ENCODE results near the gene VIM.

The VIM gene

GRCh38 chr10:17200912-17201793, 26.9 kb upstream of the VIM start, which contains the start of gene TRDMT1 (continued):
- TF ChIP-seq ZSCAN5A (tag by site-specific recombination; IDR thresholded peaks at IDR 0.05) = peak; percentile 99
- TF ChIP-seq SP2 (tag by site-specific recombination; IDR thresholded peaks at IDR 0.05) = peak; percentile 92
- TF ChIP-seq MEIS1 (CRISPR knock-in tag; IDR thresholded peaks at IDR 0.05; ENCODE audit: borderline replicate concordance) = no peak
- no peak for TF ChIP-seq ZNF23 (tag by site-specific recombination; IDR thresholded peaks at IDR 0.05; ENCODE audit: borderline replicate concordance)
- no peak for TF ChIP-seq BCL11B (tag by site-specific recombination; IDR thresholded peaks at IDR 0.05; ENCODE audit: low read depth)
- TF ChIP-seq ZNF544 (tag by site-specific recombination; IDR thresholded peaks at IDR 0.05) = no peak
- TF ChIP-seq ZNF24 (tag by site-specific recombination; IDR thresholded peaks at IDR 0.05) = peak; percentile 93; the same call in 1 of the 2 replicates
- peak; percentile 97 for TF ChIP-seq ZNF660 (tag by site-specific recombination; IDR thresholded peaks at IDR 0.05)
- TF ChIP-seq ZNF26 (tag by site-specific recombination; IDR thresholded peaks at IDR 0.05) = no peak
- peak; percentile 94 for TF ChIP-seq ZNF610 (tag by site-specific recombination; IDR thresholded peaks at IDR 0.05; ENCODE audit: borderline replicate concordance)
- TF ChIP-seq ZBTB8A (tag by site-specific recombination; IDR thresholded peaks at IDR 0.05) = peak; percentile 90
- TF ChIP-seq WT1 (tag by site-specific recombination; IDR thresholded peaks at IDR 0.05) = peak; percentile 76; the same call in 1 of the 2 replicates
- no peak for TF ChIP-seq ZNF704 (tag by site-specific recombination; IDR thresholded peaks at IDR 0.05)

- peaks cover 4% of the 10 kb centered on the region; the same call in 1 of the 2 replicates for H3K4me1 ChIP-seq (ENCODE audit: control insufficient read depth, insufficient read depth, low read length)
- H3K4me3 ChIP-seq (ENCODE audit: low read depth, low read length) = peak overlapping the region; percentile 76
- CTCF ChIA-PET = interaction anchor here (0.6 to 1.3 kb wide), 3 partner anchors 23 to 1321 kb away, joined by 3 read pairs; no protein-coding TSS in a partner anchor
- POLR2A ChIA-PET = interaction anchor here (0.6 to 3.7 kb wide), 12 partner anchors 12 to 384 kb away, joined by 3 to 78 read pairs (median 5); partner anchors contain the start of genes RSU1 and VIM
- no peaks in the 10 kb centered on the region for H3K36me3 ChIP-seq (ENCODE audit: control insufficient read depth in 2 of 2, insufficient read depth in 1 of 2, low read length in 2 of 2)
- H3K27ac ChIP-seq (ENCODE audit: extremely low read depth, low read depth, low read length) = peak overlapping the region; percentile 87
- H3K9me3 ChIP-seq (ENCODE audit: control insufficient read depth, insufficient read depth, low read depth, low read length) = no peaks in the 10 kb centered on the region
- TF ChIP-seq KLF7 (tag by site-specific recombination; IDR thresholded peaks at IDR 0.05; ENCODE audit: borderline replicate concordance) = 0 out of 2 replicates have a peak, but pooled peaks have one; percentile 4
- no peak for TF ChIP-seq KLF17 (tag by site-specific recombination; IDR thresholded peaks at IDR 0.05)
- peak; percentile 12; the same call in 1 of the 2 replicates for TF ChIP-seq ZNF518A (tag by site-specific recombination; conservative IDR thresholded peaks at IDR 0.05; ENCODE audit: low read depth)
- TF ChIP-seq ZNF2 (tag by site-specific recombination; IDR thresholded peaks at IDR 0.05) = no peak
- no peak for TF ChIP-seq ZNF561 (tag by site-specific recombination; IDR thresholded peaks at IDR 0.05; ENCODE audit: borderline replicate concordance)
- TF ChIP-seq ZNF513 (tag by site-specific recombination; IDR thresholded peaks at IDR 0.05) = 0 out of 2 replicates have a peak, but pooled peaks have one; percentile 2
These were observed 26.3 kb upstream of the VIM start for GRCh38 chr10:17201794-17202116.

All from HEK293 (cell line).